Peyer's patch (tissue), 4 donors: ENCODE results near the gene TMEM165. TPM values are rescaled to one million over a fixed set of nuclear protein-coding genes. Genes with fewer than 3 reads are reported as not detected.
A peak's percentile ranks its signal among the peaks of the same experiment; 100 is the strongest.

ENCODE experiments used
- DNase-seq, 3 donors: peaks; one replicate each; pipeline ENCODE4 v3.0.0-alpha.2; 2017 to 2019
- H3K27ac ChIP-seq, 4 donors: fragments of 200-600 bp; sonication (generic); one replicate each; pipeline ENCODE4 v1.5.1; 2016 to 2019
- H3K27me3 ChIP-seq, 2 donors: fragments of 200-600 bp; sonication (generic); one replicate each; pipeline ENCODE4 v1.5.1; 2019
- H3K36me3 ChIP-seq, 3 donors: fragments of 200-600 bp; sonication (generic); one replicate each; pipeline ENCODE4 v1.5.1; 2016 to 2019
- H3K4me1 ChIP-seq, 4 donors: fragments of 200-600 bp; sonication (generic); one replicate each; pipeline ENCODE4 v1.5.1; 2016 to 2019
- H3K4me3 ChIP-seq, 4 donors: fragments of 200-600 bp; sonication (generic); 1 replicate in 3 of 4; 2 replicates in 1 of 4; pipeline ENCODE4 v1.5.1; 2016 to 2019; ENCODE audit warnings: mild to moderate bottlenecking in 1 of 4
- H3K9me3 ChIP-seq, 4 donors: fragments of 200-600 bp; sonication (generic); one replicate each; pipeline ENCODE4 v1.5.1; 2016 to 2019; ENCODE audit warnings: mild to moderate bottlenecking in 1 of 4
- POLR2A ChIP-seq, 2 donors: fragments of 450-650 bp; IDR thresholded peaks; one replicate each; pipeline ENCODE4 v1.5.1; 2017; ENCODE audit warnings: antibody characterized with exemption in 2 of 2, mild to moderate bottlenecking in 2 of 2, moderate library complexity in 2 of 2
- total RNA-seq, 4 donors: library from RNA; depleted of rRNA; stranded (reverse); fragments of >200 nt; gene quantifications; one replicate each; pipeline ENCODE4 v1.1.0, GENCODE V29; 2016
- TF ChIP-seq, protein P1 (sequence below), 6 experiments: fragments of 450-650 bp in 4 of 6; fragments of 200-600 bp in 2 of 6; sonication (generic) in 1 of 6; IDR thresholded peaks; one replicate each; pipeline ENCODE4 v1.5.1; 2017 to 2019; ENCODE audit warnings: antibody characterized with exemption in 6 of 6, mild to moderate bottlenecking in 3 of 6, moderate library complexity in 1 of 6

Gene TMEM165
- total RNA-seq, 4 donors from 2014 or later = 78.2 to 105 (median 91.4) TPM

DNA sequence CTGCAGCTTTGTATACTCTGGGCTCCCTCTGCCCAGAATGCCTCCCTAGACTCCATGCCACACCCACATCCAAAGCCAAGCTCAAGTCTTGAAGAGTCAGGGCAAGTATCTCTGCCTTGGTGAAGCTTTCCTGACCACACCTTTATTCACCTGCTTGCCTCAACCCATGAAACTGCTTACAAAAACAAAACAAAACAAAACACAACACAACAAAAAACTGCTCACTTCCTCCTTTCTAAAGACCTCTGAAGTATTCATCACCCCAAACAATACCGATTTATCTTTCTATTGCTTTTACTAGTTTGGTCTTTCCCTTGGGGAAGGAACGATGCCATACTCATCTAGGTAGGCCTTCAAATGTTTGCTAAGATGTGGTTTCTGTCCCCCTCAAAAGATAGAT lies 45.0 kb downstream of the TMEM165 start:
- Histone ChIP-seq H3K9me3 (no peaks in the 10 kb centered on the region), H3K4me1 (peaks cover 0 to 5% (median 0%) of the 10 kb centered on the region in 4 donors), H3K27ac (no peak overlapping the region), H3K27me3 (no peaks in the 10 kb centered on the region), H3K4me3 (no peak overlapping the region), H3K36me3 (peaks cover 0 to 39% (median 0%) of the 10 kb centered on the region in 3 donors)
- TF ChIP-seq, protein P1, sequence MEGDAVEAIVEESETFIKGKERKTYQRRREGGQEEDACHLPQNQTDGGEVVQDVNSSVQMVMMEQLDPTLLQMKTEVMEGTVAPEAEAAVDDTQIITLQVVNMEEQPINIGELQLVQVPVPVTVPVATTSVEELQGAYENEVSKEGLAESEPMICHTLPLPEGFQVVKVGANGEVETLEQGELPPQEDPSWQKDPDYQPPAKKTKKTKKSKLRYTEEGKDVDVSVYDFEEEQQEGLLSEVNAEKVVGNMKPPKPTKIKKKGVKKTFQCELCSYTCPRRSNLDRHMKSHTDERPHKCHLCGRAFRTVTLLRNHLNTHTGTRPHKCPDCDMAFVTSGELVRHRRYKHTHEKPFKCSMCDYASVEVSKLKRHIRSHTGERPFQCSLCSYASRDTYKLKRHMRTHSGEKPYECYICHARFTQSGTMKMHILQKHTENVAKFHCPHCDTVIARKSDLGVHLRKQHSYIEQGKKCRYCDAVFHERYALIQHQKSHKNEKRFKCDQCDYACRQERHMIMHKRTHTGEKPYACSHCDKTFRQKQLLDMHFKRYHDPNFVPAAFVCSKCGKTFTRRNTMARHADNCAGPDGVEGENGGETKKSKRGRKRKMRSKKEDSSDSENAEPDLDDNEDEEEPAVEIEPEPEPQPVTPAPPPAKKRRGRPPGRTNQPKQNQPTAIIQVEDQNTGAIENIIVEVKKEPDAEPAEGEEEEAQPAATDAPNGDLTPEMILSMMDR (IDR thresholded peaks at IDR 0.05) = no peak
- no peak for TF ChIP-seq POLR2A (IDR thresholded peaks at IDR 0.05)
- DNase-seq = no peak

- DNase-seq = no peak
- H3K9me3 ChIP-seq = no peaks in the 10 kb centered on the region
- no peak overlapping the region for H3K27ac ChIP-seq
- no peaks in the 10 kb centered on the region for H3K27me3 ChIP-seq
- TF ChIP-seq, protein P1 (IDR thresholded peaks at IDR 0.05) = no peak
- TF ChIP-seq POLR2A (IDR thresholded peaks at IDR 0.05) = no peak
- H3K36me3 ChIP-seq = peaks cover 0 to 43% (median 0%) of the 10 kb centered on the region in 3 donors
- H3K4me3 ChIP-seq = no peak overlapping the region
- peaks cover 0 to 5% (median 0%) of the 10 kb centered on the region in 4 donors for H3K4me1 ChIP-seq
Measured at GRCh38 chr4:55442541-55442940, 46.8 kb downstream of the TMEM165 start.

DNA sequence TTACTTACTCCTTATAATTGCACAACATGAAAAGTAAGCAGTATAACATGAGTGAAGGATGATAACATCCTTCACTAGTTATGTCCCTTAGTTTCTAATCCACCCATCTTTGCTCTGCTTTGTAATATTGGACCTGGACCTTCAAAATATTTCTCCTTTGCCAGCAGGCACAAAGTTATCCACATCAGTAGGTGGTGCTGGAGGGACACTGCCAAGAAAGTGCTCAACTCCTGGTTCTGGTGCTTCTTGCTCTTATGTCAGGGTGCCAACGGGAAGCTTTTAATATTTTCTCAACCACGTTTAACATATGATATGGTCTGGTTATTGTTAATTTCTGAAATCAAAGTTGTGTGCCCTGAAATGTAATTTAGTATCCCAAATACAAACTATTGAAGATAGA lies 49.1 kb downstream of the TMEM165 start:
- Histone ChIP-seq H3K27ac (no peak overlapping the region), H3K4me3 (no peak overlapping the region), H3K9me3 (no peaks in the 10 kb centered on the region), H3K27me3 (no peaks in the 10 kb centered on the region), H3K4me1 (no peaks in the 10 kb centered on the region), H3K36me3 (peaks cover 0 to 58% (median 0%) of the 10 kb centered on the region in 3 donors)
- TF ChIP-seq POLR2A (IDR thresholded peaks at IDR 0.05) = no peak
- TF ChIP-seq, protein P1 (IDR thresholded peaks at IDR 0.05) = peak in 2 of 6 experiments; percentile 3 to 19
- no peak for DNase-seq

DNA sequence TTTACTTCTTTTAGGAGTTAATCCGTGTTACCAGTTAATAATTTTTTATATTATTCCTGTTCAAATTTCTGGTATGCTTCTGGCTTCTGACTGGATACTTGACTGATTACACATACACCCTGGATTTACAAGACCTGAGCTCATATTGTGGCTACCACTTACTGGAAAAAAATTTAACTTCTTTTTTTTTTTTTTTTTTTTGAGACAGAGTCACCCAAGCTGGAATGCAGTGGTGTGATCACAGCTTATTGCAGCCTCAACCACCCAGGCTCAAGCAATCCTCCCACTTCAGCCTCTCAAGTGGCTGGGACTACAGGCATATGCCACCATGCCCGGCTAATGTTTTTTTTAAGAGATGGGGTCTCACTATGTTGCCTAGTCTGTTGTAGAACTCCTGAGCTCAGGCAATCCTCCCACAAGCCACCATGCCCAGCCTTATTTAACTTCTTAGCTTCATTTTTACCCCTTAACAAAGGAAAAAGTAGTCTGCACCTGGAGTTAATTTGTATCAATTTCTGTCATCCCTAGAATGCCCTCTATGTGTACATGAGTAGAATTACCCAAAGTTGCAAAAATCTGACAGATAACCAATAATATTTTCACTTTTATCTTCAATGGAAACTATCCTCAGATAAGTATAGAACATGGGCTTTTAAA lies 50.3 kb downstream of the TMEM165 start:
- H3K27ac ChIP-seq = no peak overlapping the region
- no peaks in the 10 kb centered on the region for H3K4me1 ChIP-seq
- H3K4me3 ChIP-seq = no peak overlapping the region
- no peak for DNase-seq
- H3K36me3 ChIP-seq = peaks cover 0 to 64% (median 0%) of the 10 kb centered on the region in 3 donors
- no peaks in the 10 kb centered on the region for H3K27me3 ChIP-seq
- H3K9me3 ChIP-seq = no peaks in the 10 kb centered on the region
- TF ChIP-seq POLR2A (IDR thresholded peaks at IDR 0.05) = no peak
- TF ChIP-seq, protein P1 (IDR thresholded peaks at IDR 0.05) = no peak

GRCh38 chr4:55446578-55446922 lies 50.8 kb downstream of the TMEM165 start:
- TF ChIP-seq, protein P1 (IDR thresholded peaks at IDR 0.05) = no peak
- TF ChIP-seq POLR2A (IDR thresholded peaks at IDR 0.05) = no peak
- Histone ChIP-seq H3K27me3 (no peaks in the 10 kb centered on the region), H3K27ac (no peak overlapping the region), H3K36me3 (peaks cover 0 to 61% (median 0%) of the 10 kb centered on the region in 3 donors), H3K4me1 (no peaks in the 10 kb centered on the region), H3K9me3 (no peaks in the 10 kb centered on the region), H3K4me3 (no peak overlapping the region)
- no peak for DNase-seq
